HepG2 (cell line): ENCODE results near the gene COL18A1. TPM values are rescaled to one million over a fixed set of nuclear protein-coding genes. Genes with fewer than 3 reads are reported as not detected.

Experiments used
- CBFB ChIP-seq: sonication (generic); formaldehyde crosslinking; IDR thresholded peaks from 2 replicates; pipeline ENCODE4 v1.4.0; 2020; ENCODE audit warnings: missing genetic modification reagents
- DNMT1 ChIP-seq: sonication (generic); formaldehyde crosslinking; IDR thresholded peaks from 2 replicates; pipeline ENCODE4 v1.5.1; 2020; ENCODE audit warnings: mild to moderate bottlenecking, missing genetic modification reagents
- FOSL2 ChIP-seq: sonication (generic); formaldehyde crosslinking; IDR thresholded peaks from 2 replicates; pipeline ENCODE4 v1.4.0; 2020; ENCODE audit warnings: missing genetic modification reagents
- HMG20A ChIP-seq: IDR thresholded peaks from 2 replicates; pipeline ENCODE4 v1.6.1; 2016; ENCODE audit warnings: borderline replicate concordance
- RARA ChIP-seq: IDR thresholded peaks from 2 replicates; pipeline ENCODE4 v1.6.1; 2016; ENCODE audit warnings: missing genetic modification reagents, missing compliant biosample characterization
- RXRB ChIP-seq: IDR thresholded peaks from 2 replicates; pipeline ENCODE4 v1.6.1; 2016; ENCODE audit warnings: borderline replicate concordance, missing genetic modification reagents, missing compliant biosample characterization
- WIZ ChIP-seq: sonication (generic); formaldehyde crosslinking; IDR thresholded peaks from 2 replicates; pipeline ENCODE4 v1.5.1; 2020; ENCODE audit warnings: mild to moderate bottlenecking, missing genetic modification reagents
- XRCC5 ChIP-seq: fragments of 200-400 bp; formaldehyde crosslinking; optimal IDR thresholded peaks from 2 replicates; pipeline ENCODE3; 2017; ENCODE audit warnings: mild to moderate bottlenecking, low read length
- ZBTB14 ChIP-seq: sonication (generic); formaldehyde crosslinking; IDR thresholded peaks from 2 replicates; pipeline ENCODE4 v1.4.0; 2020; ENCODE audit warnings: missing genetic modification reagents
- polyA plus RNA-seq, 8 experiments: library from polyadenylated mRNA; depleted of rRNA in 3 of 8; stranded (reverse) in 7 of 8; unstranded in 1 of 8; fragments of >200 nt; fragmentation: Illumina TruSeq in 4 of 8; extraction: Trizol in 4 of 8; gene quantifications; 2 replicates each; pipeline versions ENCODE4 v1.2.1 to v1.2.3, GENCODE V29; 2011 to 2016; ENCODE audit warnings: low read depth in 4 of 8, missing spikeins in 1 of 8, mixed read lengths in 1 of 8; ENCODE audit not compliant: insufficient read depth in 1 of 8
- total RNA-seq, 5 experiments: library from RNA; depleted of rRNA; stranded (reverse); fragments of >200 nt; fragmentation: Illumina TruSeq; extraction: Trizol; gene quantifications; 2 replicates each; pipeline ENCODE4 v1.2.3, GENCODE V29; 2016; ENCODE audit warnings: low read depth in 1 of 5
- TF ChIP-seq, protein P1 (sequence below): sonication (generic); formaldehyde crosslinking; IDR thresholded peaks from 2 replicates; pipeline ENCODE4 v1.9.0; 2021; ENCODE audit warnings: missing genetic modification reagents, borderline replicate concordance

COL18A1 gene
- total and polyA plus RNA-seq, 2 of the 13 experiments (the other 11 are each of a cell fraction or from before 2014, with no cell fraction given) = 79.0 to 102 TPM

DNA sequence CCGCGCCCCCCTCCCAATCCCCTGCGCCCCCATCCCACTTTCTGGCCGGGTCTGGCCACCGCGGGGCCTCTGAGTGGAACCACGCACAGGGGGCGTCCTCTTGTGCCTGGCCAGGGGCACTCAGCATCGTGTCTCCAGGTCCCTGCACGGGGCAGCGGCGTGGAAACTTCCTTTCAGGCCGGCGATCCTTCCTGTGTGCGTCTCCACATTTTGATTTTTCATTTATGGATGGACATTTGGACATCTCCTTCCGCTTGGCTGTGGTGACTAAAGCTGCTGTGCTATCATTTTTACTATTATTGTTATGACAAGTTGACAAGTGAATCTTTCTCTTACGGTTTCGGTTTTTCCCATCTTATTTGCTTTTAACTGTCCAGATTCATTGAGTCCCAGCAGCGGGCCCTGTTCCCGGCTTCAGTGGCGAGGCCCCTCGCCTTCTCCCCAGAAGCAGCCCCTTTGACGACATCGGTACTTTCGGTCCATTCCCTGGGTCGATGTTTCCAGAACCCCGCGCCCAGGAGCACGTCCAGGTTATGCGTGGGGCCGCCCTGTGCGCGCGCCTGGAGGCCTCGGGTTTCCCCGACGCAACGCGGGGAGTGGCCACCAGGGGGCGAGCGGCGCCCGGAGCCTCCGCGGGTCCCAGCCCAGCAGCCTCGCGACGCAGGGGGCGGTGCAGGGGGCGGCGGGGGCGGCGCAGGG lies 149.7 kb downstream of the COL18A1 start (continued):
- 0 out of 2 replicates have a peak, but pooled peaks have one; percentile 26 for TF ChIP-seq FOSL2
- peak; percentile 66 for TF ChIP-seq XRCC5
- TF ChIP-seq, protein P1, sequence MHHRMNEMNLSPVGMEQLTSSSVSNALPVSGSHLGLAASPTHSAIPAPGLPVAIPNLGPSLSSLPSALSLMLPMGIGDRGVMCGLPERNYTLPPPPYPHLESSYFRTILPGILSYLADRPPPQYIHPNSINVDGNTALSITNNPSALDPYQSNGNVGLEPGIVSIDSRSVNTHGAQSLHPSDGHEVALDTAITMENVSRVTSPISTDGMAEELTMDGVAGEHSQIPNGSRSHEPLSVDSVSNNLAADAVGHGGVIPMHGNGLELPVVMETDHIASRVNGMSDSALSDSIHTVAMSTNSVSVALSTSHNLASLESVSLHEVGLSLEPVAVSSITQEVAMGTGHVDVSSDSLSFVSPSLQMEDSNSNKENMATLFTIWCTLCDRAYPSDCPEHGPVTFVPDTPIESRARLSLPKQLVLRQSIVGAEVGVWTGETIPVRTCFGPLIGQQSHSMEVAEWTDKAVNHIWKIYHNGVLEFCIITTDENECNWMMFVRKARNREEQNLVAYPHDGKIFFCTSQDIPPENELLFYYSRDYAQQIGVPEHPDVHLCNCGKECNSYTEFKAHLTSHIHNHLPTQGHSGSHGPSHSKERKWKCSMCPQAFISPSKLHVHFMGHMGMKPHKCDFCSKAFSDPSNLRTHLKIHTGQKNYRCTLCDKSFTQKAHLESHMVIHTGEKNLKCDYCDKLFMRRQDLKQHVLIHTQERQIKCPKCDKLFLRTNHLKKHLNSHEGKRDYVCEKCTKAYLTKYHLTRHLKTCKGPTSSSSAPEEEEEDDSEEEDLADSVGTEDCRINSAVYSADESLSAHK (CRISPR knock-in tag) = no peak
- peak; percentile 14; the same call in 1 of the 2 replicates for TF ChIP-seq RXRB (CRISPR knock-in tag)
- TF ChIP-seq RARA (CRISPR knock-in tag) = 0 out of 2 replicates have a peak, but pooled peaks have one; percentile 7
- TF ChIP-seq HMG20A (CRISPR knock-in tag) = 0 out of 2 replicates have a peak, but pooled peaks have one; percentile 12
- no peak for TF ChIP-seq CBFB (CRISPR knock-in tag)
- no peak for TF ChIP-seq WIZ (CRISPR knock-in tag)
- TF ChIP-seq ZBTB14 (CRISPR knock-in tag) = peak; percentile 82
- no peak for TF ChIP-seq DNMT1 (CRISPR knock-in tag)
